GM23338 (cell line): ENCODE data around the gene STEAP1. TPM values are rescaled to one million over a fixed set of nuclear protein-coding genes. Genes with fewer than 3 reads are reported as not detected.

ENCODE experiments used
- ATAC-seq: fragments of 200-7000 bp; cut with Tn5 transposase; 3 replicates; pipeline ENCODE4 v1.9.1; 2020
- DNase-seq: peaks from one replicate; pipeline ENCODE4 v3.0.0-alpha.2; 2015; ENCODE audit warnings: low spot score
- H2AFZ ChIP-seq: fragments of 200-600 bp; sonication (generic); 2 replicates; pipeline ENCODE4 v1.8.0; 2016; ENCODE audit warnings: antibody characterized with exemption, mild to moderate bottlenecking, moderate library complexity
- H3F3A ChIP-seq: fragments of 200-600 bp; sonication (generic); replicated peaks from 2 replicates; pipeline ENCODE4 v1.8.0; 2017; ENCODE audit warnings: antibody characterized with exemption, mixed run types, low read depth
- H3K27ac ChIP-seq: fragments of 200-600 bp; sonication (generic); 2 replicates; pipeline ENCODE4 v1.6.1; 2016; ENCODE audit warnings: low read depth
- H3K27me3 ChIP-seq: fragments of 200-600 bp; sonication (generic); 2 replicates; pipeline ENCODE4 v1.8.0; 2016; ENCODE audit warnings: mild to moderate bottlenecking, mixed run types, moderate library complexity; ENCODE audit not compliant: insufficient read depth
- H3K36me3 ChIP-seq: fragments of 200-600 bp; sonication (generic); 2 replicates; pipeline ENCODE4 v1.8.0; 2016; ENCODE audit warnings: mild to moderate bottlenecking; ENCODE audit not compliant: insufficient read depth
- H3K4me1 ChIP-seq: fragments of 200-600 bp; sonication (generic); 2 replicates; pipeline ENCODE4 v1.8.0; 2016; ENCODE audit warnings: mild to moderate bottlenecking, moderate library complexity; ENCODE audit not compliant: insufficient read depth
- H3K4me2 ChIP-seq: fragments of 200-600 bp; sonication (generic); 2 replicates; pipeline ENCODE4 v1.7.1; 2017; ENCODE audit warnings: mixed run types
- H3K4me3 ChIP-seq: fragments of 200-600 bp; sonication (generic); 2 replicates; pipeline ENCODE4 v1.6.1; 2016; ENCODE audit warnings: mixed run types
- H3K79me2 ChIP-seq: fragments of 200-600 bp; sonication (generic); replicated peaks from 2 replicates; pipeline ENCODE4 v1.8.0; 2017; ENCODE audit warnings: mild to moderate bottlenecking; ENCODE audit not compliant: insufficient read depth
- H3K9me2 ChIP-seq: fragments of 200-600 bp; sonication (generic); 2 replicates; pipeline ENCODE4 v1.8.0; 2017; ENCODE audit not compliant: insufficient read depth
- H4K20me1 ChIP-seq: fragments of 200-600 bp; sonication (generic); replicated peaks from 2 replicates; pipeline ENCODE4 v1.8.0; 2017; ENCODE audit warnings: mild to moderate bottlenecking; ENCODE audit not compliant: insufficient read depth
- H3K27ac Mint-ChIP-seq: 2 replicates; pipeline ENCODE4 v1.8.0; 2020; ENCODE audit warnings: inconsistent platforms, mild to moderate bottlenecking, moderate library complexity, mixed read lengths
- H3K27me3 Mint-ChIP-seq: 3 replicates; pipeline ENCODE4 v1.8.0; 2022; ENCODE audit warnings: low read depth, mild to moderate bottlenecking, moderate library complexity, mixed read lengths, inconsistent platforms; ENCODE audit not compliant: insufficient read depth, poor library complexity
- H3K36me3 Mint-ChIP-seq: 3 replicates; pipeline ENCODE4 v1.8.0; 2021; ENCODE audit warnings: low read depth, mild to moderate bottlenecking, inconsistent platforms, moderate library complexity, mixed read lengths
- H3K4me1 Mint-ChIP-seq: 3 replicates; pipeline ENCODE4 v1.8.0; 2020; ENCODE audit warnings: mild to moderate bottlenecking, inconsistent platforms, mixed read lengths
- H3K4me3 Mint-ChIP-seq: 3 replicates; pipeline ENCODE4 v1.8.0; 2021; ENCODE audit warnings: moderate library complexity, mild to moderate bottlenecking, inconsistent platforms, mixed read lengths
- H3K9me3 Mint-ChIP-seq: 3 replicates; pipeline ENCODE4 v1.8.0; 2020; ENCODE audit warnings: moderate library complexity, mild to moderate bottlenecking, inconsistent platforms, mixed read lengths
- CREB1 ChIP-seq: fragments of 250-450 bp; sonication (Bioruptor Pico); IDR thresholded peaks from 2 replicates; pipeline ENCODE4 v1.5.0; 2020; ENCODE audit warnings: low read depth, mild to moderate bottlenecking, moderate library complexity
- CTCF ChIP-seq, 2 experiments: fragments of 200-600 bp in 1 of 2; sonication (generic) in 1 of 2; conservative IDR thresholded peaks; 2 replicates each; pipeline versions ENCODE4 v1.5.1 to v1.6.1; 2016 to 2017; ENCODE audit warnings: antibody characterized with exemption in 2 of 2, low read depth in 2 of 2, mild to moderate bottlenecking in 2 of 2, moderate library complexity in 1 of 2
- ETS1 ChIP-seq: IDR thresholded peaks from 2 replicates; pipeline ENCODE4 v1.6.1; 2016; ENCODE audit warnings: antibody characterized with exemption
- EZH2 ChIP-seq: fragments of 200-600 bp; sonication (generic); IDR thresholded peaks from one replicate; pipeline ENCODE4 v1.8.0; 2017; ENCODE audit warnings: antibody characterized with exemption, mild to moderate bottlenecking, low read depth; ENCODE audit not compliant: unreplicated experiment
- EZH2phosphoT487 ChIP-seq: fragments of 200-600 bp; sonication (generic); IDR thresholded peaks from one replicate; pipeline ENCODE4 v1.8.1; 2018; ENCODE audit warnings: antibody characterized with exemption; ENCODE audit not compliant: unreplicated experiment
- JUNB ChIP-seq: IDR thresholded peaks from one replicate; pipeline ENCODE4 v1.6.1; 2016; ENCODE audit warnings: antibody characterized with exemption; ENCODE audit not compliant: unreplicated experiment
- NANOG ChIP-seq: IDR thresholded peaks from 2 replicates; pipeline ENCODE4 v1.6.1; 2016; ENCODE audit warnings: antibody characterized with exemption, borderline replicate concordance
- POLR2AphosphoS5 ChIP-seq: IDR thresholded peaks from 2 replicates; pipeline ENCODE4 v1.6.1; 2016; ENCODE audit warnings: antibody characterized with exemption, low read depth
- REST ChIP-seq: IDR thresholded peaks from one replicate; pipeline ENCODE4 v1.6.1; 2018; ENCODE audit warnings: antibody characterized with exemption; ENCODE audit not compliant: unreplicated experiment
- STAT1 ChIP-seq: IDR thresholded peaks from one replicate; pipeline ENCODE4 v1.6.1; 2016; ENCODE audit warnings: antibody characterized with exemption; ENCODE audit not compliant: unreplicated experiment
- ZNF114 ChIP-seq: fragments of 250-450 bp; sonication (Bioruptor Pico); IDR thresholded peaks from 2 replicates; pipeline ENCODE4 v1.5.0; 2020; ENCODE audit warnings: mild to moderate bottlenecking, moderate library complexity
- ZNF331 ChIP-seq: fragments of 250-450 bp; sonication (Bioruptor Pico); IDR thresholded peaks from 2 replicates; pipeline ENCODE4 v1.5.0; 2020; ENCODE audit warnings: low read depth, mild to moderate bottlenecking, moderate library complexity
- ZNF462 ChIP-seq: fragments of 250-450 bp; sonication (Bioruptor Pico); IDR thresholded peaks from 2 replicates; pipeline ENCODE4 v1.5.0; 2020; ENCODE audit warnings: mild to moderate bottlenecking, moderate library complexity
- polyA plus RNA-seq: library from polyadenylated mRNA; unstranded; fragments of >200 nt; fragmentation: Nextera tagmentation; extraction: Ambion mirVana; gene quantifications from 2 replicates; pipeline ENCODE4 v1.2.1, GENCODE V29; 2016
- total RNA-seq: library from RNA; depleted of rRNA; stranded (reverse); fragments of >200 nt; shearing (Covaris generic); gene quantifications from 2 replicates; pipeline ENCODE4 v1.2.3, GENCODE V29; 2014

Gene STEAP1
- total and polyA plus RNA-seq, 2 experiments from 2014 or later: 14.7 to 14.9 TPM

GRCh38 chr7:90178166-90178565 is 23.9 kb downstream of the STEAP1 start:
- no peak overlapping the region for H3K27ac Mint-ChIP-seq

More at GRCh38 chr7:90178166-90178565, 23.9 kb downstream of the STEAP1 start:
- H3K9me2 ChIP-seq: peaks cover 6% of the 10 kb centered on the region; the same call in 1 of the 2 replicates
- H3K4me3 ChIP-seq: no peak overlapping the region
- H3K79me2 ChIP-seq: no peaks in the 10 kb centered on the region
- Mint-ChIP-seq H3K4me3 (no peak overlapping the region), H3K4me1 (peaks cover 9% of the 10 kb centered on the region; the same call in 2 of the 3 replicates), H3K9me3 (peaks cover 17% of the 10 kb centered on the region), H3K36me3 (peaks cover 7% of the 10 kb centered on the region; the same call in 1 of the 3 replicates), H3K27me3 (peaks cover 2% of the 10 kb centered on the region)
- H3K4me2 ChIP-seq: no peak overlapping the region
- no peaks in the 10 kb centered on the region for H4K20me1 ChIP-seq
- ATAC-seq (no peak), DNase-seq (no peak)
- no peaks in the 10 kb centered on the region for H3K36me3 ChIP-seq
- no peak overlapping the region for H2AFZ ChIP-seq
- TF ChIP-seq EZH2 (no peak), NANOG (no peak), STAT1 (no peak), CREB1 (no peak), JUNB (no peak), POLR2AphosphoS5 (no peak), REST (no peak), ZNF114 (no peak), ZNF462 (no peak), CTCF (conservative IDR thresholded peaks at IDR 0.05; ENCODE audit: low read depth in 2 of 2) (no peak), ETS1 (no peak), EZH2phosphoT487 (no peak), ZNF331 (no peak)
- no peak overlapping the region for H3K27ac ChIP-seq
- H3F3A ChIP-seq: no peaks in the 10 kb centered on the region
- 0 out of 2 replicates have a peak, but pooled peaks cover 5% of the 10 kb centered on the region for H3K4me1 ChIP-seq
- no peaks in the 10 kb centered on the region for H3K27me3 ChIP-seq
